A549 (cell line): ENCODE measurements around the gene ADCY2.

Source experiments
- CHD2 ChIP-seq: fragments of 150-350 bp; IDR thresholded peaks from 2 replicates; pipeline ENCODE4 v1.6.1; 2014; ENCODE audit warnings: low read length; ENCODE audit not compliant: partially characterized antibody
- POLR2A ChIP-seq: IDR thresholded peaks from 2 replicates; pipeline ENCODE4 v1.6.1; 2012; ENCODE audit warnings: mild to moderate bottlenecking, low read length
- POLR2AphosphoS2 ChIP-seq: conservative IDR thresholded peaks from 2 replicates; pipeline ENCODE4 v1.6.1; 2012; ENCODE audit warnings: low read length, improper control_type of control experiment, inconsistent platforms
- RAD21 ChIP-seq, 2 experiments: fragments of >200 bp in 1 of 2; sonication (Bioruptor Twin) in 1 of 2; formaldehyde crosslinking in 1 of 2; IDR thresholded peaks in 1 of 2; conservative IDR thresholded peaks in 1 of 2; 2 replicates in 1 of 2; 3 replicates in 1 of 2; pipeline ENCODE4 v1.6.1; 2012 to 2018; ENCODE audit warnings: inconsistent platforms in 1 of 2
- TF ChIP-seq, protein P1 (sequence below): fragments of >200 bp; sonication (Bioruptor Twin); formaldehyde crosslinking; IDR thresholded peaks from 3 replicates; pipeline ENCODE4 v1.5.1; 2016
- TF ChIP-seq, protein P2 (sequence below): fragments of 200-600 bp; sonication (generic); IDR thresholded peaks from 2 replicates; pipeline ENCODE4 v1.6.1; 2016; ENCODE audit warnings: antibody characterized with exemption, mild to moderate bottlenecking, moderate library complexity
- TF ChIP-seq, protein P3 (sequence below): fragments of 450-650 bp; IDR thresholded peaks from 2 replicates; pipeline ENCODE4 v1.6.1; 2014; ENCODE audit warnings: antibody characterized with exemption
- TF ChIP-seq, protein P4 (sequence below): fragments of 150-350 bp; IDR thresholded peaks from 2 replicates; pipeline ENCODE4 v1.6.1; 2014; ENCODE audit warnings: low read depth, mild to moderate bottlenecking, low read length

- no peak for TF ChIP-seq POLR2AphosphoS2
- TF ChIP-seq, protein P1, sequence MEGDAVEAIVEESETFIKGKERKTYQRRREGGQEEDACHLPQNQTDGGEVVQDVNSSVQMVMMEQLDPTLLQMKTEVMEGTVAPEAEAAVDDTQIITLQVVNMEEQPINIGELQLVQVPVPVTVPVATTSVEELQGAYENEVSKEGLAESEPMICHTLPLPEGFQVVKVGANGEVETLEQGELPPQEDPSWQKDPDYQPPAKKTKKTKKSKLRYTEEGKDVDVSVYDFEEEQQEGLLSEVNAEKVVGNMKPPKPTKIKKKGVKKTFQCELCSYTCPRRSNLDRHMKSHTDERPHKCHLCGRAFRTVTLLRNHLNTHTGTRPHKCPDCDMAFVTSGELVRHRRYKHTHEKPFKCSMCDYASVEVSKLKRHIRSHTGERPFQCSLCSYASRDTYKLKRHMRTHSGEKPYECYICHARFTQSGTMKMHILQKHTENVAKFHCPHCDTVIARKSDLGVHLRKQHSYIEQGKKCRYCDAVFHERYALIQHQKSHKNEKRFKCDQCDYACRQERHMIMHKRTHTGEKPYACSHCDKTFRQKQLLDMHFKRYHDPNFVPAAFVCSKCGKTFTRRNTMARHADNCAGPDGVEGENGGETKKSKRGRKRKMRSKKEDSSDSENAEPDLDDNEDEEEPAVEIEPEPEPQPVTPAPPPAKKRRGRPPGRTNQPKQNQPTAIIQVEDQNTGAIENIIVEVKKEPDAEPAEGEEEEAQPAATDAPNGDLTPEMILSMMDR: no peak
- TF ChIP-seq, protein P2, sequence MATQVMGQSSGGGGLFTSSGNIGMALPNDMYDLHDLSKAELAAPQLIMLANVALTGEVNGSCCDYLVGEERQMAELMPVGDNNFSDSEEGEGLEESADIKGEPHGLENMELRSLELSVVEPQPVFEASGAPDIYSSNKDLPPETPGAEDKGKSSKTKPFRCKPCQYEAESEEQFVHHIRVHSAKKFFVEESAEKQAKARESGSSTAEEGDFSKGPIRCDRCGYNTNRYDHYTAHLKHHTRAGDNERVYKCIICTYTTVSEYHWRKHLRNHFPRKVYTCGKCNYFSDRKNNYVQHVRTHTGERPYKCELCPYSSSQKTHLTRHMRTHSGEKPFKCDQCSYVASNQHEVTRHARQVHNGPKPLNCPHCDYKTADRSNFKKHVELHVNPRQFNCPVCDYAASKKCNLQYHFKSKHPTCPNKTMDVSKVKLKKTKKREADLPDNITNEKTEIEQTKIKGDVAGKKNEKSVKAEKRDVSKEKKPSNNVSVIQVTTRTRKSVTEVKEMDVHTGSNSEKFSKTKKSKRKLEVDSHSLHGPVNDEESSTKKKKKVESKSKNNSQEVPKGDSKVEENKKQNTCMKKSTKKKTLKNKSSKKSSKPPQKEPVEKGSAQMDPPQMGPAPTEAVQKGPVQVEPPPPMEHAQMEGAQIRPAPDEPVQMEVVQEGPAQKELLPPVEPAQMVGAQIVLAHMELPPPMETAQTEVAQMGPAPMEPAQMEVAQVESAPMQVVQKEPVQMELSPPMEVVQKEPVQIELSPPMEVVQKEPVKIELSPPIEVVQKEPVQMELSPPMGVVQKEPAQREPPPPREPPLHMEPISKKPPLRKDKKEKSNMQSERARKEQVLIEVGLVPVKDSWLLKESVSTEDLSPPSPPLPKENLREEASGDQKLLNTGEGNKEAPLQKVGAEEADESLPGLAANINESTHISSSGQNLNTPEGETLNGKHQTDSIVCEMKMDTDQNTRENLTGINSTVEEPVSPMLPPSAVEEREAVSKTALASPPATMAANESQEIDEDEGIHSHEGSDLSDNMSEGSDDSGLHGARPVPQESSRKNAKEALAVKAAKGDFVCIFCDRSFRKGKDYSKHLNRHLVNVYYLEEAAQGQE: no peak
- TF ChIP-seq POLR2A: no peak
- TF ChIP-seq CHD2: no peak
- TF ChIP-seq, protein P3, sequence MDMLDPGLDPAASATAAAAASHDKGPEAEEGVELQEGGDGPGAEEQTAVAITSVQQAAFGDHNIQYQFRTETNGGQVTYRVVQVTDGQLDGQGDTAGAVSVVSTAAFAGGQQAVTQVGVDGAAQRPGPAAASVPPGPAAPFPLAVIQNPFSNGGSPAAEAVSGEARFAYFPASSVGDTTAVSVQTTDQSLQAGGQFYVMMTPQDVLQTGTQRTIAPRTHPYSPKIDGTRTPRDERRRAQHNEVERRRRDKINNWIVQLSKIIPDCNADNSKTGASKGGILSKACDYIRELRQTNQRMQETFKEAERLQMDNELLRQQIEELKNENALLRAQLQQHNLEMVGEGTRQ: no peak
- TF ChIP-seq, protein P4, sequence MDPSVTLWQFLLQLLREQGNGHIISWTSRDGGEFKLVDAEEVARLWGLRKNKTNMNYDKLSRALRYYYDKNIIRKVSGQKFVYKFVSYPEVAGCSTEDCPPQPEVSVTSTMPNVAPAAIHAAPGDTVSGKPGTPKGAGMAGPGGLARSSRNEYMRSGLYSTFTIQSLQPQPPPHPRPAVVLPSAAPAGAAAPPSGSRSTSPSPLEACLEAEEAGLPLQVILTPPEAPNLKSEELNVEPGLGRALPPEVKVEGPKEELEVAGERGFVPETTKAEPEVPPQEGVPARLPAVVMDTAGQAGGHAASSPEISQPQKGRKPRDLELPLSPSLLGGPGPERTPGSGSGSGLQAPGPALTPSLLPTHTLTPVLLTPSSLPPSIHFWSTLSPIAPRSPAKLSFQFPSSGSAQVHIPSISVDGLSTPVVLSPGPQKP: no peak
- TF ChIP-seq RAD21 (conservative IDR thresholded peaks at IDR 0.05 in 1 of 2, IDR thresholded peaks at IDR 0.05 in 1 of 2): no peak
Measured at GRCh38 chr5:7578071-7578470, 182.1 kb downstream of the ADCY2 start.
